ENCODE measurements around the gene PLPP3. TPM values are rescaled to one million over a fixed set of nuclear protein-coding genes. Genes with fewer than 3 reads are reported as not detected.
A peak's percentile ranks its signal among the peaks of the same experiment; 100 is the strongest.

The PLPP3 gene
- total RNA-seq, 1 experiment from 2014 or later: 3.8 TPM

DNA sequence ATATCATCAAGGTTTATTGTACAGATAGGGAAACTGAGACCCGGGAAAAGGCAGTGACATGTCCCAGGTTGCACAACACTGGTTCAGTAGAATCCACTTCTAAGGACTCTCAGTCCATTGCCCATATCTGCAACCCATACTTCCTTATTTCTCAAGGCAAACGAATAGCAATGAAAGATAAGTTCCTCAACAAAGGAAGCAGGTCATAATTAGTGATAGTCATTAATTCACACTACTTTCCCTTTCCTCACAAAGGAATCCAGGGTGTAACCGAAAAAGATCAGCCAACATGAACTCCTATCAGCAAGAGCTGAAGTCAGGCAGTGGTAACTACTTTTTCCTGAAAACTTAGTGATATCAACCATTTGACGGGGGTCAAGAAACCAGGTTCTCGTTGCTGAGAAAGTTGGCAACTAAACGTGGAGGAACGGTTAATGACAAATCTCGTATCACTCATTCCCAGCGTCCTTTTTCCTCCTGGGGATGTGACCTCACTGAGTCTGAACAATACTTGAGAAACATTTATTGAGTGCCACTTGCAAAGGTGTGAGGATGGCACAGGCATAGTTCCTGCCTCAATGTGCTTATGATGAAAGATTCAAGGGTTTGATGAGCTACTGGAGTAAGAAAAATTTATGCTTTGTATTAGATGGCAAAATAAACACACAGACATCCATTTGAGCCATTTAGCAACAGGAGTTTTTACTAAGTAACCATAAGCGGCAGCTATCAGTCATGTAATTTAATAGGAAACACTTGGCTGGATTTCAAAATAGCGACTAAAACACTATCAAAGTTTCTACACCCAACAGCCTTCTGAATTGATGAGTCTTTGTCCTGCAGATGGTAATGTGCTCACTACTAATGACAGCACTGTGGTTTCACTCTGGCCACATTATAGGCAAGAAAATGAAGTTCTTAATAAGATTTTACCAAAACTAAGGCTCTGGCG, 82.3 kb downstream of the PLPP3 start:
- DNase-seq (ENCODE audit: low spot score): no peak

GRCh38 chr1:56496158-56496557, 83.2 kb downstream of the PLPP3 start:
- DNase-seq (ENCODE audit: low spot score): no peak

DNA sequence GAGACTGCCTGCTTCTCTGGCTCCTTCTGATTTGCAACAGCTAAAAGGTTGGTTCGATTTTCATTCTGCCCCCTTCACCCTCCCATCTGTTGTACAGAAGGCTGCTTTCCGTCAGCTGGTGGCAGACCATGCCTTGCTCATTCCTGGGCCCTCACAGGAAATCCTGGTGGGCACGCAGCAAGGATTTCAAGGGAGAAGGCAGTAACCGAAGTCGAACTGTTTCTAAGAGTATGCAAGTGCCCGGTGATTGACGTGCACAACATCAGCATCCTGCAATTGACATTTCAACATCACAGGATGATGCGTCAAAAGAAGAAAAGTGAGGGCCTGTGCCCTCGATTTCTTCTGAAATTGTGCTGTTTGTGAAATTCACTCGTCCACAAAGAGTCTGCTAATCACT, 83.8 kb downstream of the PLPP3 start:
- no peak for DNase-seq (ENCODE audit: low spot score)

DNA sequence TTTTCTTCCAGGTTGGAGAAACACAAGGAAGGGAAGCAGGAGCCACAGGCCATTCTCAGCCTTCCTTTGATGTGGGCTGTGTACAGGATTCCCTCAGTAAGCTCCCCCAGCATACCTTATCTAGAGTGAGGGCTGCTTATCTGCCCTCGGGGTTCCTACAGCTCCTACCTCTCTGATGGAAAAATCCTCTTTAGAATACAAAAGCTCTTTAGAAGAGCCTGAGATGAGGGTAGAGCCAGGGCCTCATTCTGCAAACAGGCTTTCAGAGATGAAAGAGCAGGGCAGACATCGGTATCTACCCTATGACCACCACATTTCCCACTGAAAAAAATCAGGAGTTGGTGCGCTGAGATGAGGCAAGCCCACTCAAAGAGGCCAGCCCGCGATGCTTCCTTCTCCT, 85.1 kb downstream of the PLPP3 start:
- no peak for DNase-seq (ENCODE audit: low spot score)

- DNase-seq (ENCODE audit: low spot score): no peak
These were observed 85.5 kb downstream of the PLPP3 start for GRCh38 chr1:56493826-56494225.

DNA sequence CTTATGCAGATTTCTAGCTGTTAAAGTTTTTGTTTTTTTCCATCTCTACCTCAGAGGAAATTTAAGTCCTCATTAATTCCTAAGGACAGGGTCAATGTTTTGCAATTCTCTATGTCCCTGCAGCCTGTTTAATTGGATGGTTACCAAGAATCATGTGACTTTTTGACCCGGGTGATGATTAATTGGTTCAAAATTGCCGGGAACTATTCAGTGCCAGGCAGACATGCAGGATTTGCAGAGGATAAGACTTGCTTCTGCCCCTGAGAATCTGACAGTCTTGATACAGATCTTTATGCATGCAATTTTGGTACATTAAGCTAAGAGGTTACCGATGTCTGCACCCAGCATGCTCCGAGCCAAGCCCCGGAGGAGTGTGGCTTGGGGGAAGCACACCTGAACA, 87.9 kb downstream of the PLPP3 start:
- DNase-seq (ENCODE audit: low spot score): peak; percentile 26

GRCh38 chr1:56490619-56491018, 88.7 kb downstream of the PLPP3 start:
- no peak for DNase-seq (ENCODE audit: low spot score)

DNA sequence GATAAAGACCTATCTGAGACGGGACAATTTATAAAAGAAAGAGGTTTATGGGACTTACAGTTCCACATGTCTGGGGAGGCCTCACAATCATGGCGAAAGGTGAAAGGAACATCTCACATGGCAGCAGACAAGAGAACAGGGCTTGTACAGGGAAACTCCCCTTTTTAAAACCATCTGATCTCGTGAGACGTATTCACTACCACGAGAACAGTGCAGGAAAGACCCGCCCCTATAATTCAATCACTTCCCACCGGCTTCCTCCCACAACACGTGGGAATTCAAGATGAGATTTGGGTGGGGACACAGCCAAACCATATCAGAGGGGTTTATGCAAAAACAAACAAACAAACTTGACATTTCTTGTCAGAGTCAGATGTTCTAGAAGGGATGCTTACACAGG, 89.7 kb downstream of the PLPP3 start:
- no peak for DNase-seq (ENCODE audit: low spot score)

DNA sequence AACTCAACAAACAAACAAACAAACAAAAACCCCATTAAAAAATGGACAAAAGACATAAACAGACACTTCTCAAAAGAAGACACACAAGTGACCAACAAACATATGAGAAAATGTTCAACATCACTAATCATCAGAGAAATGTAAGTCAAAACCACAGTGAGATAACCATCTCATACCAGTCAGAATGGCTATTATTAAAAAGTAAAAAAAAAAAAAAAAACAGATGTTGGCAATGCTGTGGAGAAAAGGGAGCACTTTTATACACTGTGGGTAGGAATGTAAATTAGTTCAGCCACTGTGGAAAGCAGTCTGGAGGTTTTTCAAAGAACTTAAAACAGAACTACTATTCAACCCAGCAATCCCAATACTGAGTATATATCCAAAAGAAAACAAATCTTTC, 94.7 kb downstream of the PLPP3 start:
- DNase-seq (ENCODE audit: low spot score): no peak

DNA sequence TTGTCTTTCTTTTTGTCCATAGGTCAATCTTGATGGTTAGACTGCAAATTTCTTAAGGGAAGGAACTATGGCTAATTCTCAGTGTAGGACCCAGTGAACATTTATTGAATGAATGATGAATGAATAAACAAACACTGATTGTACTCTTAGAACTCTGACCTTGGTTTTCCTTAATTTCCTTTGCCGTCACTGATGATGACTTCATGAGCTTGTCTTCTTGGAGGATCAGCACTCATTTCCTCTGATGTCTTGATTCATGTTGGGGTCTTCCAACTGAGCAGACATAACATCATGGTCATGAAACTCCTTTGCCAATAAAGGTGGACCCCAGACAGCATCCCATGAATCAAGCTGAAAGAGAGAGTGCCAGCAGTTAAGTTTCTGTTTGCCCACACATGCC, 96.3 kb downstream of the PLPP3 start:
- DNase-seq (ENCODE audit: low spot score): no peak

DNA sequence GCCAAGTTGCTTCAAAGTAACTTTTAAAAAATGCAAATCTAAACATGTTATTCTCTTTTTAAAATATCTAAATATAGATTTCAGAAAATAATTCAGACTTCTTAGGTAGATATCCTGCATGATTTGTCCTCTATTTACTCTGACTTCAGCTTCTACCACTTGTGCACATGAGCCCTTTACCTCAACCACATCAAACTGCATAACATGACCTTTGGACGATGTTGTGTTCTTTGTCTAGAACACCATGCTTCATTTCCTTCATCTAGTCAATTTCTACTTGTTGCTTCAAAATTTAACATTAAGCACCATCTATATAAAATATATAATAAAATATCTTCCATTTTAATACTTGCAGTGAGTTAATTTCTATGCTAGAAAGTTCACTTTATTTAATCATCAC, 96.9 kb downstream of the PLPP3 start:
- DNase-seq (ENCODE audit: low spot score): no peak

GRCh38 chr1:56481140-56481694, 98.1 kb downstream of the PLPP3 start:
- no peak for DNase-seq (ENCODE audit: low spot score)

- DNase-seq (ENCODE audit: low spot score): no peak
These were observed 100.6 kb downstream of the PLPP3 start for GRCh38 chr1:56478734-56479133.

- DNase-seq (ENCODE audit: low spot score): no peak
These were observed 101.9 kb downstream of the PLPP3 start for GRCh38 chr1:56477164-56478111.

DNA sequence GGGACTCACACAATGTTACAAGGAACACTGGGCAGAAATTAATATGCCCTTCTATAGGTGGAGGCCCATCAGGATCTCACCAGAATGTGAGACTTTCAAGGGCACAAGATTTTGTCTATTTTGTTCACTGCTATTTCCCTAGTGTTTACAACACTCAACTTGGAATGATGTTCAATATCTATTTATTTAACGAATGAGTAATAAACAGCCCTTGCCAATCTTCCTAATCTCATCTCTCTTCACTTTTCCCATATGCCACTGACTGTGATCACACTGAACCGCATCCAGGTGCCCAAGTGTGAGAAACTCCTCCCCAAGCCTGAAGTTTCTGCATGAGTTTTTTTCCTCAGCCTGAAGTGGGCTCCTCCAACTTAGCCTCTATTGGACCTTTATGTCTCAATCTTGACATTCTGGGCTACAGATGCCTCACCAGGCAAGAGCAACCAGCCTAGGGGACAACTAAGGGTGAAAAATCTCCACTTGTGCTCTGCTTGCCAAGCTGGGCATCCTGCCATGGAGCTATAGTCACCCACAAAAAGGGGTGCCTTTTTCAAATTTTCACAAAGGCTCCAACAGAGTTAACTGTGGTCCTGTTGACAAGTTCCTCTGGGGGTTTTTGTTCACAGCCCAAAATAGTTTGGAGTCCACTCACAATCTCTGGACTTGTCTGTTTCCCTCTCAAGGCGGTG, 105.6 kb downstream of the PLPP3 start:
- DNase-seq (ENCODE audit: low spot score): no peak

DNA sequence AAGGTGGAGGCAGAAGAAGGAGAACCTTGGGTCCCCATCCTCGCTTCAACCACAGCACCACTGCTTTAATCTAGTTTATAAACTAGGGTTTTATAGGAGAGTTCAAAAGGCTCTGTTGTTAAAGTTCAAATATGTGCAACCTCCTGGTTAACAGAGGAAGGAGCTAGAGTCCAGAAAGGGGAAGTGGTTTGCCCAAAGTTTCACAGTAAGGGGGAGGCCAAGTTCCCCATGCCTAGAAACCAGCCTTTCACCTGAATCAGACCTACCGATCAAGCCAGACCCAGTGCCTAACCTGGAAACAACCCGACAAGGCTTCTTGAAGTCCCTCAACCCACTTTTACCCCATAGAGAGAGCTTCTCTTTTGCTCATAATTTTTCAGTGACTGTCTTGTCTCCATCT, 106.5 kb downstream of the PLPP3 start:
- no peak for DNase-seq (ENCODE audit: low spot score)

DNA sequence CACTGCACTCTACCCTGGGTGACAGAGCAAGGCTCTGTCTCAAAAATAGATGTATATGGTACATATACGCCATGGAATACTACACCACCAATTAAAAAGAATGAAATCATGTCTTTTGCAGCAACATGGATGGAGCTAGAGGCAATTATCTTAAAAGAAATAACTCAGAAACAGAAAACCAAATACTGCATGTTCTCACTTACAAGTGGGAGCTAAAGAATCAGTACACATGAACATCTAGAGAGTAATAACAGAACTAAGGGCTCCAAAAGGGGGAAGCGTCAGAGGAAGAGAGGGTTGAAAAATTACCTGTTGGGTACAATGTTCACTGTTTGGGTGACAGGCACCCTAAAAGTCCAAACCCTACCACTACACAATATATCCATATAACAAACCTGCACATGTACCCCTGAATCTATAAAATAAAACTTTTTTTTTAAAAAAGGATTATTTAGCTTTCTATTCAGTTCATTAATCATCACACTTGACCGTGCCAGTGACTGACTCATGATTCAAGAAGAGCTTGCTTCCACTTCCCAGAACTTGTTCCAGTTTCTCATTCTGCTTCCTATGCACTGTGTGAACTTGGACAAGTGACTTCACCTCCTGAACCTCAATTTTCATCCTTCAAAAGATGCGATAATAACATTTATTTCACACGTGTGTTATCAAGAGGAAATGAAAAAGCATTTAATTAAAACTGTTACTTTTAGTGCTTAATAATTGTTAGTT, 109.6 kb downstream of the PLPP3 start:
- no peak for DNase-seq (ENCODE audit: low spot score)

DNA sequence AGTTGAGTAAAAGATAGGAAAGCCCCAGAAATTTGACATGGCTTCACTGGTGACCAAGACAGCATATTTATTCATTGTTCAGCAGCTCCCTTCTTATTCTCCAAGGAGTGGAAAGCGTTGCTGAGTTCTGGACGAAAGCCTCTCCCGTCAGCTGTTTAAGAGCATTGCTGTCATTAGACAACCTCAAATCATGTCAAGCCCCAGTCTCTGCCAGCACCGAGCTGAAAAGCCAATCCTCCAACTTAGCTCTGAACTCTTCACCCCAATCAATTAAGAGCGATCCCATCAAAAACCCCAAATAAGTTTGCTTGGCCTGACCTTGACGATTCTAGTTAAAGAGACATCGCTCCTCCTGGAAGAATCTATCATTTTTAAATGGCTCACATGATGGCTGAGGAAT, 110.8 kb downstream of the PLPP3 start:
- DNase-seq (ENCODE audit: low spot score): no peak

DNA sequence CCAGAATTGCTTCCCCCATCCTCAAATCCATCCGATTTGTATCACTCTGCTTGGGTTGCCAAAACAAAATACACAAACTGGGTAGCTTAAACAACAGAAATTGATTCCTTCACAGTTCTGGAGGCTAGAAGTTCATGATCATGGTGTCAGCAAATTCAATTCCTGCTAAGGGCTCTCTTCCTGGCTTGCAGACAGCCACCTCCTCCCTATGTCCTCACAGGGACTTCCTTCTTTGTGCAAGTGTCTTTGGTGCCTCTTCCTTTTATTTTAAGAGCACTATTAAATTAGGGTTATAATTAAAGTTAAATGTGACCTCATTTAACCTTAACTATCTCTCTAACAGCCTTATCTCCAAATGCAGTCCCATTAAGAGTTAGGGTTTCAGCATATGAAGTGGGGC, 112.8 kb downstream of the PLPP3 start:
- DNase-seq (ENCODE audit: low spot score): no peak

GRCh38 chr1:56464294-56464693, 115.1 kb downstream of the PLPP3 start:
- DNase-seq (ENCODE audit: low spot score): no peak

DNA sequence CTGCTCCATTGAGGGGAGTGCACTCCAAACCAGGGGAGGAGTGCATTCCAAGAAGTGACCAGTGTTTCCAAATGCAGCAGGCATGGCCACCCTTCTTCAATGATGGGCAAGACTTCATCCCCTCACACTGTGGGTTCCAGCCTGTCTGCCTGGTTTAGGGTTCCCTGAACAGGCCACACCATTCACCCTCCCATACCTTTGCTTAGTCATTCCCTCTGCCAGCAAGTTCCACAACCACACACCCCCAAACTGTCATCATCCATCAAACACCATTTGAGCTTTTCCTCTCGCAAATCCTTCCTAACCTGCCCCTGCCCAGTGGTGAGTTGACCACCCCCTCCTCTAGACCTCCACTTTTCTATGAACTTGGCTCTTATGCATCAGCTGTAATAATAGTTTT, 116.0 kb downstream of the PLPP3 start:
- DNase-seq (ENCODE audit: low spot score): no peak

All from HT-29 (cell line).